Measurements from ENCODE around the gene PPEF1. TPM values are rescaled to one million over a fixed set of nuclear protein-coding genes. Genes with fewer than 3 reads are reported as not detected.

The PPEF1 gene
- 29.7 TPM for total RNA-seq

GRCh38 chrX:18707426-18708049 lies at the start of gene PPEF1:
PPEF1 (plus strand) TSS chrX:18707645; CDS start chrX:18707781, 136 bp downstream.

GRCh38 chrX:18672008-18672407 lies 35.4 kb upstream of the PPEF1 start, which contains the start of gene RS1:
RS1 (minus strand) TSS chrX:18672108; CDS start chrX:18672068, 40 bp downstream.

Other genes starting within 250 kb of the PPEF1 start
- not detected for gene RS1, start 35.5 kb upstream of the PPEF1 start, total RNA-seq

Measured in parietal lobe (tissue), 1 donor.